A673 (cell line): ENCODE results near the gene UPP1. TPM values are rescaled to one million over a fixed set of nuclear protein-coding genes. Genes with fewer than 3 reads are reported as not detected.

Experiments used
- BruUV-seq: library from RNA; stranded (reverse); fragments of 400-500 nt; replicated peaks from 2 replicates; lab custom pipeline; 2021; lab: Mats Ljungman, UMichigan
- CTCF ChIA-PET: fragments of 300-600 bp; sonication (Branson Sonifier 250); formaldehyde crosslinking; loops from one replicate; lab custom pipeline; 2022; ENCODE audit warnings: antibody characterized with exemption; lab: Charles Lee
- POLR2A ChIA-PET: fragments of 300-600 bp; sonication (Branson Sonifier 250); formaldehyde crosslinking; loops from one replicate; lab custom pipeline; 2022; ENCODE audit warnings: antibody characterized with exemption; ENCODE audit not compliant: low non-redundant PET; lab: Charles Lee
- DNase-seq: peaks from one replicate; pipeline ENCODE4 v3.0.0-alpha.2; 2015; ENCODE audit warnings: low spot score
- H3K27ac ChIP-seq: fragments of 200-600 bp; sonication (generic); 2 replicates; pipeline ENCODE4 v1.5.1; 2016; ENCODE audit warnings: mixed run types, low read depth, mild to moderate bottlenecking, mixed read lengths, antibody characterized with exemption, low read length; ENCODE audit not compliant: poor library complexity, severe bottlenecking
- H3K27me3 ChIP-seq: fragments of 200-600 bp; sonication (generic); replicated peaks from 2 replicates; pipeline ENCODE4 v1.6.1; 2017; ENCODE audit warnings: mixed run types, low read depth, mild to moderate bottlenecking, mixed read lengths, antibody characterized with exemption, low read length; ENCODE audit not compliant: insufficient read depth, poor library complexity
- H3K36me3 ChIP-seq: fragments of 200-600 bp; sonication (generic); 2 replicates; pipeline ENCODE4 v1.6.1; 2016; ENCODE audit warnings: mixed run types, mild to moderate bottlenecking, mixed read lengths, antibody characterized with exemption, low read length; ENCODE audit not compliant: insufficient read depth, poor library complexity, severe bottlenecking
- H3K4me1 ChIP-seq: fragments of 200-600 bp; sonication (generic); 2 replicates; pipeline ENCODE4 v1.6.1; 2017; ENCODE audit warnings: mixed run types, mild to moderate bottlenecking, mixed read lengths, antibody characterized with exemption, low read length; ENCODE audit not compliant: insufficient read depth, poor library complexity, severe bottlenecking
- H3K4me3 ChIP-seq: fragments of 200-600 bp; sonication (generic); 2 replicates; pipeline ENCODE4 v1.5.1; 2016; ENCODE audit warnings: low read depth, mixed run types, mild to moderate bottlenecking, mixed read lengths, low read length; ENCODE audit not compliant: poor library complexity, severe bottlenecking
- H3K9me3 ChIP-seq: fragments of 200-600 bp; sonication (generic); 2 replicates; pipeline ENCODE4 v1.6.1; 2016; ENCODE audit warnings: mixed run types, low read depth, mild to moderate bottlenecking, mixed read lengths, antibody characterized with exemption, low read length; ENCODE audit not compliant: poor library complexity, severe bottlenecking
- EZH2 ChIP-seq: fragments of 200-600 bp; sonication (generic); IDR thresholded peaks from 2 replicates; pipeline ENCODE4 v1.6.1; 2017; ENCODE audit warnings: borderline replicate concordance, low read depth, mild to moderate bottlenecking, mixed read lengths, antibody characterized with exemption, low read length; ENCODE audit not compliant: poor library complexity, severe bottlenecking
- intact Hi-C: fragments of 100-400 bp; cut with micrococcal nuclease; formaldehyde crosslinking; loops from one replicate; pipeline ENCODE4 v1.10.0; 2022; ENCODE audit not compliant: unreplicated experiment
- total RNA-seq: library from RNA; stranded (reverse); gene quantifications from 2 replicates; pipeline ENCODE4 v1.2.3, GENCODE V29; 2021
- TF ChIP-seq, protein P1 (sequence below): fragments of 300-800, 200-600 bp; sonication (generic); conservative IDR thresholded peaks from 2 replicates; pipeline ENCODE4 v1.5.1; 2017; ENCODE audit warnings: low read depth, mild to moderate bottlenecking, antibody characterized with exemption, low read length, moderate library complexity, mixed read lengths

UPP1 gene
- total RNA-seq, 1 experiment from 2014 or later: 5.5 TPM

DNA sequence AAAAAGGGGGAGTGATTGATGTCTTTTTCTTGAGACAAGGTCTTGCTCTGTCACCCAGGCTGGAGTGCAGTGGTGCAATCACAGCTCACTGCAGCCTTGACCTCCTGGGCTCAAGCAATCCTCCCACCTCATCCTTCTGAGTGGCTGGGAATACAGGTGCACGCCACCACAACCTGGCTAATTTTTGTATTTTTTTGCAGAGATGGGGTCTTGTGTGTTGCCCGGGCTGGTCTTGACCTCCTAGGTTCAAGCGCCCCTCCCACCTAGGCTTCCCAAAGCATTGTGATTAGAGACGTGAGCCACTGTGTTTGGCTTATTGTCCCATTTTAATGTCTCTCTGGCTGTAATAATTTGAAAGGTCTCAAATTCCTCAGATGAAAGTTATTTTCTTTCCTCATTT lies 21.8 kb downstream of the UPP1 start:
- H3K27ac ChIP-seq: no peak overlapping the region
- intact Hi-C loops: loop anchor here (1.0 kb wide), 2 partner anchors 120 to 166 kb away; no protein-coding TSS in a partner anchor

DNA sequence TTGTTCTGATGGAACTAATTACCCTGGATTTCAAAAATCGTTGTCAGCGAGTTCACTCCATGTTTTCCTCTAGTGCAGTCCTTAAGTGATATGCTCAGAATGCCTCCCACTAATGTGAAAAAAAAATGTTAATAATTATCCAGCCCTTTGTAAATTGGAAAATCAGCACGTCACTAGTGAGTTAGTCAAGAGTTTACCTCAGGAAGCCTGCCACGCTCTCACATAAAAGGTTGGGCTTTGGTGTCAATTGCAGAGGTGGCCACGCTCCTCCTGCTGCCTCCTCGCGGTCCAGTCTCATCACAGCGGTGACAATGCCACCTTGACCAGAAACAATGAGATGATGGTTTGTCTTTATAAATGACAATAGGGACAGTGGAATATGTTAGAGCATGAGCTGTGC lies 22.5 kb downstream of the UPP1 start:
- no peaks in the 10 kb centered on the region for H3K9me3 ChIP-seq
- no peak overlapping the region for H3K27ac ChIP-seq
- intact Hi-C loops: no loop called here
- BruUV-seq: no TSS peak
- H3K27me3 ChIP-seq: no peaks in the 10 kb centered on the region
- H3K4me3 ChIP-seq: no peak overlapping the region
- CTCF ChIA-PET: no interaction called here
- H3K36me3 ChIP-seq: no peaks in the 10 kb centered on the region
- H3K4me1 ChIP-seq: no peaks in the 10 kb centered on the region
- DNase-seq: no peak
- TF ChIP-seq, protein P1, sequence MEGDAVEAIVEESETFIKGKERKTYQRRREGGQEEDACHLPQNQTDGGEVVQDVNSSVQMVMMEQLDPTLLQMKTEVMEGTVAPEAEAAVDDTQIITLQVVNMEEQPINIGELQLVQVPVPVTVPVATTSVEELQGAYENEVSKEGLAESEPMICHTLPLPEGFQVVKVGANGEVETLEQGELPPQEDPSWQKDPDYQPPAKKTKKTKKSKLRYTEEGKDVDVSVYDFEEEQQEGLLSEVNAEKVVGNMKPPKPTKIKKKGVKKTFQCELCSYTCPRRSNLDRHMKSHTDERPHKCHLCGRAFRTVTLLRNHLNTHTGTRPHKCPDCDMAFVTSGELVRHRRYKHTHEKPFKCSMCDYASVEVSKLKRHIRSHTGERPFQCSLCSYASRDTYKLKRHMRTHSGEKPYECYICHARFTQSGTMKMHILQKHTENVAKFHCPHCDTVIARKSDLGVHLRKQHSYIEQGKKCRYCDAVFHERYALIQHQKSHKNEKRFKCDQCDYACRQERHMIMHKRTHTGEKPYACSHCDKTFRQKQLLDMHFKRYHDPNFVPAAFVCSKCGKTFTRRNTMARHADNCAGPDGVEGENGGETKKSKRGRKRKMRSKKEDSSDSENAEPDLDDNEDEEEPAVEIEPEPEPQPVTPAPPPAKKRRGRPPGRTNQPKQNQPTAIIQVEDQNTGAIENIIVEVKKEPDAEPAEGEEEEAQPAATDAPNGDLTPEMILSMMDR: no peak
- no peak for TF ChIP-seq EZH2
- POLR2A ChIA-PET: no interaction called here

More for the DNA sequence above, 21.8 kb downstream of the UPP1 start:
- H3K36me3 ChIP-seq: no peaks in the 10 kb centered on the region
- TF ChIP-seq, protein P1: no peak
- TF ChIP-seq EZH2: no peak
- BruUV-seq: no TSS peak
- H3K4me3 ChIP-seq: no peak overlapping the region
- no peaks in the 10 kb centered on the region for H3K9me3 ChIP-seq
- ChIA-PET POLR2A (no interaction called here), CTCF (interaction anchor here (1.2 to 1.9 kb wide), 4 partner anchors 44 to 166 kb away, joined by 5 to 18 read pairs (median 10); no protein-coding TSS in a partner anchor)
- no peaks in the 10 kb centered on the region for H3K27me3 ChIP-seq
- no peaks in the 10 kb centered on the region for H3K4me1 ChIP-seq
- no peak for DNase-seq

DNA sequence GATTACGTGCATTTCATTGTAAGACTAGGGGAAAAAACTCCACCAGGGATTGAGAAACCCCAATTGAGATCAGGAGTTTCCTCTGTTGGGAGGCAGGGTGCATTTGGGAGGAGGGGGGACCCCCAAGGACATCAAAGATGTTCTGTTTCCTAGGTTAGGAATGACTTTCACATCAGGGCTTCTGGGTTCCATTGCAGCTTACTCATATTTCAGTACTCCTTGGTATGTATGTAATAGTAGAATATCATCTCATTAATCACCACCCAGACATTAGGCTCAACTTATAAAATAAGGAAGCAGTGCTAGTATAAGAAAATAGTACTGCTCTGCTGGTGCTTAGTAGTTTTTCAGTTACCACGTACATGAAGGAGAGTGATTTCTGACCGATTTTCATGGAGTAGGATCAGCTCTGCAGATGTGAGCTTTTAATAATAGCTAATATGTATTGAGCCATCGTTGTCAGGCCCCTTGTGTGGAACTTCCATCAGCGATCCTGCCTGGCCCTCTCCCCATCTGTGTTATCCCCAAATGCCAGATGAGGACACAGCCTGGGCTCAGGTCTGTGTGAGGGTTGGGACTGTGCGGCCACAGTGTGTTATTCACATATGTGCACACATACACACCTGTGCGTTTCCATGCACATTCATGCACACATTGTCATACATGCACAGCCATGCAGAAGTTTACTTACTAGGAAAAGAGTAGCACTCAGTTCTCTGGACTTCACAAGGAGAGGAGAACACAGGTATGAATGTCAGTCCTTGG lies 23.5 kb downstream of the UPP1 start:
- DNase-seq: no peak
- Histone ChIP-seq H3K27me3 (no peaks in the 10 kb centered on the region), H3K4me3 (no peak overlapping the region), H3K9me3 (no peaks in the 10 kb centered on the region), H3K4me1 (no peaks in the 10 kb centered on the region), H3K36me3 (no peaks in the 10 kb centered on the region), H3K27ac (no peak overlapping the region)
- BruUV-seq: no TSS peak
- TF ChIP-seq EZH2: no peak
- TF ChIP-seq, protein P1: no peak
- intact Hi-C loops: no loop called here
- CTCF ChIA-PET: no interaction called here
- POLR2A ChIA-PET: no interaction called here
